Stimulated activated CD8-positive, alpha-beta memory T cell treated with anti-CD3 and anti-CD28 coated beads, Interleukin-4, amount 100 ng/mL, for 24 hours (primary cell): Measurements from ENCODE around the gene HOXA3.
A peak's percentile ranks its signal among the peaks of the same experiment; 100 is the strongest.

Source experiments
- DNase-seq: peaks from one replicate; pipeline ENCODE4 v3.0.0-alpha.2; 2020; ENCODE audit warnings: low read depth

Gene HOXA3

DNA sequence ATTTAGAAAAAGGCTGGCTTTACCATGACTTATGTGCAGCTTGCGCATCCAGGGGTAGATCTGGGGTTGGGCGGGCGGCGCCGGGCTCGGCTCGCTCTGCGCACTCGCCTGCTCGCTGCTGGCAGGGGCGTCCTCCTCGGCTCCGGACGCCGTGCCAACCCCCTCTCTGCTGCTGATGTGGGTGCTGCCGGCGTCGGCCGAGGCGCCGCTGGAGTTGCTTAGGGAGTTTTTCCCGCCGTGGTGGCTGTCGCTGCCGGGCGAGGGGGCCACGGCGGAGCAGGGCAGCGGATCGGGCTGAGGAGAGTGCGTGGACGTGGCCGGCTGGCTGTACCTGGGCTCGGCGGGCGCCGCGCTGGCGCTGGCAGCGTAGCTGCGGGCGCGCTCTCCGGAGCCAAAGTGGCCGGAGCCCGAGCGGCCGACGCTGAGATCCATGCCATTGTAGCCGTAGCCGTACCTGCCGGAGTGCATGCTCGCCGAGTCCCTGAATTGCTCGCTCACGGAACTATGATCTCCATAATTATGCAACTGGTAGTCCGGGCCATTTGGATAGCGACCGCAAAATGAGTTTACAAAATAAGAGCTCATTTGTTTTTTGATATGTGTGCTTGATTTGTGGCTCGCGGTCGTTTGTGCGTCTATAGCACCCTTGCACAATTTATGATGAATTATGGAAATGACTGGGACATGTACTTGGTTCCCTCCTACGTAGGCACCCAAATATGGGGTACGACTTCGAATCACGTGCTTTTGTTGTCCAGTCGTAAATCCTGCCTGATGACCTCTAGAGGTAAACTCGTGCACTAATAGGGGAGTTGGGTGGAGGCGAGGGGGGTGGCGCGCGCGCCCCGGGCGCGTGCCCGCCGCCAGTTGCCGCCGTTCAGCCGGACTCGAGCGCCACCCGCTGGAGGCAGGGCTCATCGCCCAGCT lies 9.1 kb downstream of the HOXA3 start, which contains the start of gene HOXA5:
HOXA5 (minus strand) TSS at position 659 of the 927 bp plus-strand sequence; CDS start at position 585, 74 bp downstream.
- DNase-seq: no peak

DNA sequence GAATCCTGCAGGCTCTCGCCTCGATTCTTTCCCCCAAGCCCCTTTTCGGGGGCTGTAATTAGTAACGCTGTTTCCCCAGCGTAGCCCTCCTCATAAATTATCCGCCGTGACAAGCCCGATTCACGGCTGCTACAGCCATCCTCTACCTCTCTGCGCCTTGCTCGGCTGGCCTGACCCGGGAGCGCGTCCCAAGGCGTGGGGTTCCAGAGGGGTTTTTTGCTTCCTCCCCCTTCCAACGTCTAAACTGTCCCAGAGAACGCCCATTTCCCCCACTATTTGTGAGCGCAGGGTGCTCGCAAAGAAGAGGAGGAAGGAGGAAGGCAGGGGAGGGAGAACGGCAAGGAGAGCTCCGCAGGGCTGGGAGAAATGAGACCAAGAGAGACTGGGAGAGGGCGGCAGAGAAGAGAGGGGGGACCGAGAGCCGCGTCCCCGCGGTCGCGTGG lies 9.8 kb downstream of the HOXA3 start:
- DNase-seq: no peak

DNA sequence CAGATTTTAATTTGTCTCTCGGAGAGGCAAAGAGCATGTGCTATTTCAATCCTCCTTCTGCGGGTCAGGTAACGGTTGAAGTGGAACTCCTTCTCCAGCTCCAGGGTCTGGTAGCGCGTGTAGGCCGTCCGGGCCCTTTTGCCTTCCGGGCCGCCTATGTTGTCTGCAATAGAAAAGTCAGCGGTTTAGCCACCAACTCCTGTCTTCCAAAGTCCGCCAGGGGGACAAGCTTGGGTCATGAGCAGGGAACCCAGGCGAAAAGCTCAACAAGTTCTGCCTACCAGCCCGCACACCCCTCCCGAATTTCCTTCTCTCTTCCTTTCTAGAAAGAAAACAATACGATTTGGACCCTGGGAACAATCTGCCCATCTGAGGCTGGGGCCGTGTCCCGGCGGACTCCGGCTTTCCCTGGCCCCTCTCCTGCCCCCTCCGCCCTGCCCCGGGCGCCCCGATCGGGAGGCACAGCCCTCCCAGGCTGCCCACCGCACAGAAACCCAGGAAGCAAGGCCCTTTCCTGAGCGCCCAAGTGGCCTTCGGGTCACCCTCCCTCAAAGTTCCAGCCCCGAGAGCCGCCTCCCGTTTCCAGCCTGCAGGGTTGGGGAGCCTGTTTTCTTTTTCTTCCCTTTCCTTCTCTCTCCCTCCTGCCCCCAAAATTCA lies 10.3 kb downstream of the HOXA3 start:
- DNase-seq: no peak

- DNase-seq: no peak
These were observed 11.1 kb downstream of the HOXA3 start for GRCh38 chr7:27141137-27141922.

GRCh38 chr7:27140126-27140857 lies 12.1 kb downstream of the HOXA3 start:
- DNase-seq: no peak

DNA sequence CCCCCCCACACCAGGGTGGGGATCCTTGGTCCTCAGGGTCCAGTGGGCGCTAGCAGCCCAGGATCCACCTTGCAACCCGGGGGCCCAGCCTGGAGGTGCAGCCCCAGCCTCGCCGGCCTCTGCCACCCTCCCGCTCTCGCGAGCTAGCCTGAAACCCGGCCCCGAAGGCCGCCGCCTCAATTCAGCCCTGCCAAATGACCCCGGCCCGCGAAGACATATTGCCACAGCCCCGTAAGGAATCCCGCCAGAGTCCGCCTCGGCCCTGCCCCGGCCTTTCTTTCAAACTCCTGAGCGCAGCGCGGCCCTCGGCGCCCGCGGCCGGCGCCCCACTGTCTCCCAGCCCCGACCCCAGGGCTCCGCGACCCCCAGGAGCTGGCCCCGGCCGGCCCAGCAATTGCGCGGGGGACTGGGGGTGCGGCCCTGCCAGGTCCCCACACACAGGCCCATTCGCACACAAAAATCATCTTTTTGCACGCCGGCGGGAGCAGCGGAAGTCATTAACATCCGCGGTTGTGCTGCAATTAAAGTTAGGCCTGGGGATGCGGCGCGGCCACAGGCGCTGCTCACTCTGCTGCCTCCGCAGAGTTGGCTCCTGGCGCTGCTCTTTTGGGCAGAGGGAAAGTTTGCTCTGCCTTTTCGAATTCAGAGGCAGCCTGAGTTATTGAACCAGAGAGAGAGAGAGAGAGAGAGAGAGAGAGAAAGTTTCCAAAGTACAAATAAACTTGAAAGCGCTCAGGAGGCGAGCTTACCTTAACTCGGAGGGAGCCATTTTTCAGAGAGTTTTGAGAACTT lies 12.9 kb downstream of the HOXA3 start:
- DNase-seq: no peak

- DNase-seq: no peak
These were observed 13.4 kb downstream of the HOXA3 start for GRCh38 chr7:27138985-27139333.

- no peak for DNase-seq
These were observed 13.9 kb downstream of the HOXA3 start for GRCh38 chr7:27138472-27138871.

DNA sequence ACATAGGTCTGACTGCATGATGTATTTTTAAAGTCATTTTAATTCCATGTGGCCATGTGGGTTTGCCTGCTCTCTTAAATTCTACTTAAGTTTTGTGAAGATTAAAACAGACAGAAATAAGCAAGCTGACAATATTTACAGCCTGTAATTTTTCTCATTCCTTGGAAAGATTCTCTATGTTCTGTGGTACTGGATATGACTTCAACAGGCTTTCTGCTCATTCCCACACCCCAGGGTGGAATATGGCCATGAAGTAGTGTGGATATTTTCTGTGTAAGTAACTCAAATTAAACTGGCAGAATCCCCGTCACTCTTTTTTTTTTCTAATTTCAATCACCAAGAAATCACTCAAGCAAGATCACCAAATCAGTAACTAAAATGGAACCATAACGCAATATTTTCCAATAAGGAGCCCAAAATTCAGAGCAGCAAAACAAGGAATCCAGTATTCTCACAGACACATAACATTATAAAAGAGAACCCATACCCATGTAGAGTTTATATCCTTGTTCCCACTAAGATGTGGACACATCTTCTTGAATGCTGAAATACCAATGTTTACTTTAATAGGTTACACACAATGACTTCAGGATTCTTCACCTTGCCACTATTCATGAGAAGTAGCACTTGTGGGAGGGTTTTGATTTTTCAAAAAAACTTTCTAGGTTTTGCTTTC lies 14.6 kb downstream of the HOXA3 start:
- no peak for DNase-seq

DNA sequence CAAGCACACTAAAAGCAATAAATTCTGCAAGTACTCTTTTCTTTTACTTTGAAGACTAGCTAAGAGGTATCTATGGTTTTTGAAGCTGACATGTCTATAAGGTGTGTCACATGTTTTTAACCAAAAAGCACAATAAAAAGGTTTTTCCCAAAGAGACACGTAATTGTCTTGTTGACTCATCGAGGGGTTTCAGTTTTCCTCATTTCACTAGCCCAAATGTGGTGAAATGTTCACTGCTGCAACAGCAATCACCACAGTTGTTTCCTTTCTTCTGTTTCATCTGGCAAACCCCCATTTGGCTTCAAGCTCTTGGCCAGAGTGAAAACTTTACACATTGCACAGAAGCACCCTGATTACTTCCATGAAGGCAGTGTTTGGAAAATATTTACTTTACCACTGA lies 18.0 kb downstream of the HOXA3 start:
- DNase-seq: no peak

- DNase-seq: no peak
These were observed 18.8 kb downstream of the HOXA3 start for GRCh38 chr7:27133409-27134231.

DNA sequence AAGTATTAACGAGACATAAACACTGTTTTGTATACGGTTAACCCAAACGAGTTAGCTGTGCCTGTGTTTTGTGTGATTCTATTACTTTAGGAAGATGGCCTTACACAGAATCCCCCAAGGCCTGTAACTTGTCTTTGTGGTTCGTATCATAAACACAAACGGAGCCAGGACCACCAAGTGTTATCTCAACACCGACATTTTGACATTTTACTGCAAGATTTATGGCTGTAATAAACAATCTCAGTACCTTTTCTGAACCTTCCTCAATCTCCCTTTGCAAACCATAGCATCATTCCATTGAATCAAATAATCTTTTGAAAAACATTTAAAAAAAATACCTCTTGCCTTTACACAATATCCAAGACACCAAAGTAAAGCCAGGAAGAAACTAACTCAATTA lies 19.4 kb downstream of the HOXA3 start:
- no peak for DNase-seq

DNA sequence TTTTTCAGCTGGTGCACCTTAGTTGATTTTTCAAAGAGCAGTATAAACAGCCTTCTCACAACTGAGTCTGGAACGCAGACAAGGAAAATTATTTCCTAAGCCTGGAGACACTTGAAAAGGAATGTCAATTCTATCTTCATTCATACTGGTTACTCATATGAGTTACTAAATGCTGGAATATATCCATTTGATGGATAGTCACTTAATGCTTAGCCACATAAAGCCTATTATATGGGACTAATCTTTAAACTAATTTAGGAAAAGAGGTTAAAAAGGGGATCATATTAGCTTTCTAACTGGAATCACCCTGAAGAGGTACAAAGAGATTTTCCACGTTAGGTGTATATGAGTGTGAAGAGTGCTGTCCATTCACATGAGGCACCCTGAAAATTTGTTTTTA lies 20.2 kb downstream of the HOXA3 start:
- DNase-seq: no peak

- DNase-seq: no peak
These were observed 21.0 kb downstream of the HOXA3 start for GRCh38 chr7:27131390-27131819.

- peak; percentile 69 for DNase-seq
These were observed 21.6 kb downstream of the HOXA3 start, which contains the start of gene HOXA4 for GRCh38 chr7:27130540-27131389. Gene HOXA4 (minus strand): TSS chr7:27130757. CDS start chr7:27130733, 24 bp downstream.

DNA sequence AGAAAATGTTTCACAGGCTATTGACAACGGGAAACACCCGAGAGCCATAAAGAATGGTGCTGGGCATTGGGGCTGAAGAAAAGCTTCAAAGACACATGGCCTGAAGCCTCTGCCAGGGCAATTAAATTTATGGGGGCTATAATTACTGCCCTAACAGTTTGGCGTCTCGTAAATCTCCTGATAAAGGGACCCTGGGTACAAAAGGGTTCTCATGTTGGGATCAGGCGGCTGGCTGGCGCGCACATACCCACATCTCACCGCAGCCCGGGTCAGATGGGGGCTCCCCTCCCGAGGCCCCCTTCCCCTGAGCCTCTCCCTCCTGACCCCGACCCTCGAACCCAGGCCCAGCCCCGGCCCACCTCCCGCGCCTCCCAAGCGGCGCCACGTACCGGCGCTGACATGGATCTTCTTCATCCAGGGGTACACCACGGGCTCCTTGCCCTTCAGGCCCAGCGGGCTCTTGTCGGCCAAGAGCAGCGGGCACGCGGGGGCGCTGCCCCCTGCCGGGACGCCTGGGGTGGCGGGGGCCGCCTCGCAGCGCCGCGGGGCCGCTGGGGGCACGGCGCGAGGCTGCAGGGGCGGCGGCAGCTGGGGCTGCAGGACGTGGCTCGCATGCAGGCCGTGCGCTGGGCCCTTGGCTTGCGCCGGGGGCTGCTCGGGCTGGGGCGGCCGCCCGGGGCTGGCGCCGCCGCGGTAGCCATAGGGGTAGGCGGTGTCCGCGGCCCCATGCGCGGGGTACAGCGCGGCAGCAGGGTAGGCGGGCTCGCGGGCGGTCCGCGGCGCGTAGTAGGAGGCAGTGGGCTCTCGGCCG lies 22.4 kb downstream of the HOXA3 start:
- DNase-seq: no peak
